Upper lobe of right lung (tissue), 1 donor: ENCODE measurements around the gene LNX1. TPM values are rescaled to one million over a fixed set of nuclear protein-coding genes. Genes with fewer than 3 reads are reported as not detected.

Experiments used
- ATAC-seq: fragments of 200-7000 bp; cut with Tn5 transposase; one replicate; pipeline ENCODE4 v1.9.1; 2020; ENCODE audit warnings: mild to moderate bottlenecking, moderate library complexity
- DNase-seq: peaks from one replicate; pipeline ENCODE4 v3.0.0-alpha.2; 2020
- H3K27ac ChIP-seq: fragments of 200-600 bp; one replicate; pipeline ENCODE4 v1.8.0; 2022
- H3K27me3 ChIP-seq: fragments of 200-600 bp; one replicate; pipeline ENCODE4 v1.8.0; 2022; ENCODE audit warnings: mild to moderate bottlenecking
- H3K36me3 ChIP-seq: fragments of 200-600 bp; one replicate; pipeline ENCODE4 v1.8.0; 2022
- H3K4me1 ChIP-seq: fragments of 200-600 bp; one replicate; pipeline ENCODE4 v1.8.0; 2022
- H3K4me3 ChIP-seq: fragments of 200-600 bp; one replicate; pipeline ENCODE4 v1.8.0; 2022; ENCODE audit warnings: mild to moderate bottlenecking
- H3K9me3 ChIP-seq: fragments of 200-600 bp; one replicate; pipeline ENCODE4 v1.8.0; 2022
- intact Hi-C: fragments of 100-400 bp; cut with DNase I; formaldehyde crosslinking; loops from one replicate; pipeline ENCODE4 v1.11.0; 2022
- total RNA-seq: library from RNA; stranded (reverse); fragmentation: NEBNext Ultra II Directional; extraction: Animal tissue kit (Norgen Biotek cat#: 25700); gene quantifications from one replicate; pipeline ENCODE4 v1.2.1, GENCODE V29; 2021
- TF ChIP-seq, protein P1 (sequence below): fragments of 200-600 bp; IDR thresholded peaks from one replicate; pipeline ENCODE4 v1.8.0; 2022; ENCODE audit warnings: antibody characterized with exemption
- donor health status: DM: no; HTN: yes; CAD: no; lungs with severe emphysema.

The LNX1 gene
- total RNA-seq, 1 donor from 2014 or later, result 6.0 TPM

GRCh38 chr4:53432528-53433424, 158.5 kb downstream of the LNX1 start:
- DNase-seq (no peak), ATAC-seq (no peak)
- Histone ChIP-seq H3K9me3 (no peaks in the 10 kb centered on the region), H3K4me1 (no peaks in the 10 kb centered on the region), H3K4me3 (no peak overlapping the region), H3K36me3 (peaks cover 63% of the 10 kb centered on the region), H3K27me3 (no peaks in the 10 kb centered on the region), H3K27ac (no peak overlapping the region)
- TF ChIP-seq, protein P1, sequence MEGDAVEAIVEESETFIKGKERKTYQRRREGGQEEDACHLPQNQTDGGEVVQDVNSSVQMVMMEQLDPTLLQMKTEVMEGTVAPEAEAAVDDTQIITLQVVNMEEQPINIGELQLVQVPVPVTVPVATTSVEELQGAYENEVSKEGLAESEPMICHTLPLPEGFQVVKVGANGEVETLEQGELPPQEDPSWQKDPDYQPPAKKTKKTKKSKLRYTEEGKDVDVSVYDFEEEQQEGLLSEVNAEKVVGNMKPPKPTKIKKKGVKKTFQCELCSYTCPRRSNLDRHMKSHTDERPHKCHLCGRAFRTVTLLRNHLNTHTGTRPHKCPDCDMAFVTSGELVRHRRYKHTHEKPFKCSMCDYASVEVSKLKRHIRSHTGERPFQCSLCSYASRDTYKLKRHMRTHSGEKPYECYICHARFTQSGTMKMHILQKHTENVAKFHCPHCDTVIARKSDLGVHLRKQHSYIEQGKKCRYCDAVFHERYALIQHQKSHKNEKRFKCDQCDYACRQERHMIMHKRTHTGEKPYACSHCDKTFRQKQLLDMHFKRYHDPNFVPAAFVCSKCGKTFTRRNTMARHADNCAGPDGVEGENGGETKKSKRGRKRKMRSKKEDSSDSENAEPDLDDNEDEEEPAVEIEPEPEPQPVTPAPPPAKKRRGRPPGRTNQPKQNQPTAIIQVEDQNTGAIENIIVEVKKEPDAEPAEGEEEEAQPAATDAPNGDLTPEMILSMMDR, result no peak
- intact Hi-C loops, result no loop called here

DNA sequence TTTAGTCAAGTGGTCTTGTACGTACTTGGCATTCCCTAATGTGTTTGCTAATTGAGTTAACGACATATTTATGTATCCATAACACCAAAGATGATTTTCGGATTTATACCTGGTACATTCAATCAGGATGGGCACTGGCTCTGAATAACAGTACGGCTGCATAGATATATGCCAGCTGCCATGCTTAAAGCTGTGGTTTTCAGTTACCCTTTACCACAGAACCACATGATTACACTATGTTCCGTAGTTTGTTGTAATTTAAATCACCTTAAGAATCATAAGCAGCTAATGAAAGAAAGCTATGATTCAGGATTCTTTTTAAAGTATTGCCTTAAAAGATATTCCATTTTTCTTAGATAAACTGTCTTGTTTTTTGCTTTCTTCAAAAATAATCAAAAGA, 160.2 kb downstream of the LNX1 start:
- TF ChIP-seq, protein P1, result no peak
- intact Hi-C loops, result no loop called here
- Histone ChIP-seq H3K27me3 (no peaks in the 10 kb centered on the region), H3K36me3 (peaks cover 70% of the 10 kb centered on the region), H3K27ac (no peak overlapping the region), H3K4me1 (no peaks in the 10 kb centered on the region), H3K4me3 (no peak overlapping the region), H3K9me3 (no peaks in the 10 kb centered on the region)
- DNase-seq (no peak), ATAC-seq (no peak)

DNA sequence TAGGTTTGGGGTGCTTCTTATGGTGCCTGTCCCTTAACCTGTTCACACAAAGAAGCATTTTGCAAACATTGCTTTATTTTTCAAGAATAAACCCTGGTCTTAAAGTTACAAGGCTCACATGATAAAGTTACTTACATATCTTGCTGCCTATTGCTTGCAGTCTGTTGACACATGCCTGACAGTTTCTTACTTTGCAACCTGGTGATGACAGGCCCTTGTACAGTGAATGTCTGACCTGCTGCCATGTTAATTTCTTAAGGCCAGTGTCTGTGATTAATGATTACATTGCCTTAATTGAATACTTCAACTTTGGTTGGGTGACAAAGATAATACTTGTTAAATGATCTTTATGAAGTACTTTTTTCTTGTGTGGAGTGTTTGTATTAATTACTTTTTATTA, 163.9 kb downstream of the LNX1 start:
- H3K4me3 ChIP-seq, result no peak overlapping the region
- no peaks in the 10 kb centered on the region for H3K27me3 ChIP-seq
- TF ChIP-seq, protein P1, result no peak
- no peak overlapping the region for H3K27ac ChIP-seq
- H3K36me3 ChIP-seq, result peaks cover 66% of the 10 kb centered on the region
- no peaks in the 10 kb centered on the region for H3K9me3 ChIP-seq
- intact Hi-C loops, result no loop called here
- no peaks in the 10 kb centered on the region for H3K4me1 ChIP-seq
- DNase-seq (no peak), ATAC-seq (no peak)

GRCh38 chr4:53424280-53424679, 167.0 kb downstream of the LNX1 start:
- H3K9me3 ChIP-seq, result no peaks in the 10 kb centered on the region

GRCh38 chr4:53422367-53422766, 168.9 kb downstream of the LNX1 start:
- H3K4me1 ChIP-seq, result no peaks in the 10 kb centered on the region
- DNase-seq (no peak), ATAC-seq (no peak)
- TF ChIP-seq, protein P1, result no peak
- H3K36me3 ChIP-seq, result peaks cover 27% of the 10 kb centered on the region
- no peaks in the 10 kb centered on the region for H3K9me3 ChIP-seq
- H3K27ac ChIP-seq, result no peak overlapping the region
- no peak overlapping the region for H3K4me3 ChIP-seq
- H3K27me3 ChIP-seq, result no peaks in the 10 kb centered on the region
- intact Hi-C loops, result no loop called here

More at GRCh38 chr4:53424280-53424679, 167.0 kb downstream of the LNX1 start:
- DNase-seq (no peak), ATAC-seq (no peak)
- no peaks in the 10 kb centered on the region for H3K27me3 ChIP-seq
- intact Hi-C loops, result no loop called here
- peaks cover 41% of the 10 kb centered on the region for H3K36me3 ChIP-seq
- H3K4me3 ChIP-seq, result no peak overlapping the region
- H3K27ac ChIP-seq, result no peak overlapping the region
- TF ChIP-seq, protein P1, result no peak
- H3K4me1 ChIP-seq, result no peaks in the 10 kb centered on the region
